Spleen (tissue), 7 donors: ENCODE data around the gene CACNA1C.

Source experiments
- CTCF ChIP-seq, 11 experiments: fragments of 200-600 bp in 7 of 11; fragments of 450-650 bp in 4 of 11; sonication (generic) in 4 of 11; IDR thresholded peaks in 8 of 11; conservative IDR thresholded peaks in 3 of 11; 1 replicate in 7 of 11; 2 replicates in 4 of 11; pipeline versions ENCODE4 v1.4.0 to v1.8.0; 2016 to 2021; ENCODE audit warnings: antibody characterized with exemption in 11 of 11, inconsistent platforms in 4 of 11, mild to moderate bottlenecking in 1 of 11
- POLR2AphosphoS5 ChIP-seq, 3 donors: sonication (generic); formaldehyde crosslinking; IDR thresholded peaks; one replicate each; pipeline ENCODE4 v1.5.1; 2017; ENCODE audit warnings: antibody characterized with exemption in 3 of 3
- donor health status: DM: no; HTN: no; CAD: no; lungs with moderate emphysema.
- donor health status: DM: no; HTN: no; CAD: no.
- donor health status: DM: no; HTN: no; CAD: no.

- TF ChIP-seq CTCF (IDR thresholded peaks at IDR 0.05 in 8 of 11, conservative IDR thresholded peaks at IDR 0.05 in 3 of 11) (no peak), POLR2AphosphoS5 (IDR thresholded peaks at IDR 0.05) (no peak)
These were observed 13.8 kb upstream of the CACNA1C start for GRCh38 chr12:2039034-2039433.
